ENCODE data around the gene TEF.
"Not testable (repeated sequence)": the region's sequence is repeated elsewhere in the genome, so short reads cannot be mapped to it uniquely, and the experiment has no call there.

TEF gene

GRCh38 chr22:41429232-41429950, 47.6 kb downstream of the TEF start:
- peak; percentile 19; the same call in 2 of the 3 replicates for ATAC-seq
- TF ChIP-seq SNAI2 (CRISPR knock-in tag; IDR thresholded peaks at IDR 0.05) (no peak), ZFP30 (CRISPR knock-in tag; IDR thresholded peaks at IDR 0.05) (no peak), CSDC2 (CRISPR knock-in tag; IDR thresholded peaks at IDR 0.05) (no peak), TCF4 (CRISPR knock-in tag; IDR thresholded peaks at IDR 0.05; ENCODE audit: borderline replicate concordance) (no peak), ZC3H10 (CRISPR knock-in tag; IDR thresholded peaks at IDR 0.05) (no peak), ZFP3 (CRISPR knock-in tag; IDR thresholded peaks at IDR 0.05) (no peak), ZNF70 (CRISPR knock-in tag; IDR thresholded peaks at IDR 0.05) (no peak), ISL1 (CRISPR knock-in tag; IDR thresholded peaks at IDR 0.05) (no peak), RARB (CRISPR knock-in tag; IDR thresholded peaks at IDR 0.05) (no peak), BACH2 (CRISPR knock-in tag; IDR thresholded peaks at IDR 0.05; ENCODE audit: borderline replicate concordance) (no peak), CREB5 (CRISPR knock-in tag; IDR thresholded peaks at IDR 0.05; ENCODE audit: low read depth) (no peak), TOX (CRISPR knock-in tag; IDR thresholded peaks at IDR 0.05; ENCODE audit: borderline replicate concordance) (no peak), ARNTL (CRISPR knock-in tag; IDR thresholded peaks at IDR 0.05; ENCODE audit: borderline replicate concordance, low read depth) (no peak), ZNF8 (CRISPR knock-in tag; IDR thresholded peaks at IDR 0.05) (no peak), GLIS3 (CRISPR knock-in tag; IDR thresholded peaks at IDR 0.05) (no peak), OSR1 (CRISPR knock-in tag; IDR thresholded peaks at IDR 0.05) (no peak)
- TF ChIP-seq, protein P1, sequence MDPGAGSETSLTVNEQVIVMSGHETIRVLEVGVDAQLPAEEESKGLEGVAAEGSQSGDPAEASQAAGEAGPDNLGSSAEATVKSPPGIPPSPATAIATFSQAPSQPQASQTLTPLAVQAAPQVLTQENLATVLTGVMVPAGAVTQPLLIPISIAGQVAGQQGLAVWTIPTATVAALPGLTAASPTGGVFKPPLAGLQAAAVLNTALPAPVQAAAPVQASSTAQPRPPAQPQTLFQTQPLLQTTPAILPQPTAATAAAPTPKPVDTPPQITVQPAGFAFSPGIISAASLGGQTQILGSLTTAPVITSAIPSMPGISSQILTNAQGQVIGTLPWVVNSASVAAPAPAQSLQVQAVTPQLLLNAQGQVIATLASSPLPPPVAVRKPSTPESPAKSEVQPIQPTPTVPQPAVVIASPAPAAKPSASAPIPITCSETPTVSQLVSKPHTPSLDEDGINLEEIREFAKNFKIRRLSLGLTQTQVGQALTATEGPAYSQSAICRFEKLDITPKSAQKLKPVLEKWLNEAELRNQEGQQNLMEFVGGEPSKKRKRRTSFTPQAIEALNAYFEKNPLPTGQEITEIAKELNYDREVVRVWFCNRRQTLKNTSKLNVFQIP (CRISPR knock-in tag; IDR thresholded peaks at IDR 0.05; ENCODE audit: borderline replicate concordance, low read depth): no peak
- TF ChIP-seq, protein P2, sequence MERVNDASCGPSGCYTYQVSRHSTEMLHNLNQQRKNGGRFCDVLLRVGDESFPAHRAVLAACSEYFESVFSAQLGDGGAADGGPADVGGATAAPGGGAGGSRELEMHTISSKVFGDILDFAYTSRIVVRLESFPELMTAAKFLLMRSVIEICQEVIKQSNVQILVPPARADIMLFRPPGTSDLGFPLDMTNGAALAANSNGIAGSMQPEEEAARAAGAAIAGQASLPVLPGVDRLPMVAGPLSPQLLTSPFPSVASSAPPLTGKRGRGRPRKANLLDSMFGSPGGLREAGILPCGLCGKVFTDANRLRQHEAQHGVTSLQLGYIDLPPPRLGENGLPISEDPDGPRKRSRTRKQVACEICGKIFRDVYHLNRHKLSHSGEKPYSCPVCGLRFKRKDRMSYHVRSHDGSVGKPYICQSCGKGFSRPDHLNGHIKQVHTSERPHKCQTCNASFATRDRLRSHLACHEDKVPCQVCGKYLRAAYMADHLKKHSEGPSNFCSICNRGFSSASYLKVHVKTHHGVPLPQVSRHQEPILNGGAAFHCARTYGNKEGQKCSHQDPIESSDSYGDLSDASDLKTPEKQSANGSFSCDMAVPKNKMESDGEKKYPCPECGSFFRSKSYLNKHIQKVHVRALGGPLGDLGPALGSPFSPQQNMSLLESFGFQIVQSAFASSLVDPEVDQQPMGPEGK (CRISPR knock-in tag; IDR thresholded peaks at IDR 0.05; ENCODE audit: borderline replicate concordance): no peak

- no peak for ATAC-seq
- TF ChIP-seq ZFP30 (CRISPR knock-in tag; IDR thresholded peaks at IDR 0.05): no peak
- TF ChIP-seq OSR1 (CRISPR knock-in tag; IDR thresholded peaks at IDR 0.05): no peak
- no peak for TF ChIP-seq PPARA (CRISPR knock-in tag; IDR thresholded peaks at IDR 0.05; ENCODE audit: borderline replicate concordance)
These were observed 48.2 kb downstream of the TEF start for GRCh38 chr22:41429951-41430332.

DNA sequence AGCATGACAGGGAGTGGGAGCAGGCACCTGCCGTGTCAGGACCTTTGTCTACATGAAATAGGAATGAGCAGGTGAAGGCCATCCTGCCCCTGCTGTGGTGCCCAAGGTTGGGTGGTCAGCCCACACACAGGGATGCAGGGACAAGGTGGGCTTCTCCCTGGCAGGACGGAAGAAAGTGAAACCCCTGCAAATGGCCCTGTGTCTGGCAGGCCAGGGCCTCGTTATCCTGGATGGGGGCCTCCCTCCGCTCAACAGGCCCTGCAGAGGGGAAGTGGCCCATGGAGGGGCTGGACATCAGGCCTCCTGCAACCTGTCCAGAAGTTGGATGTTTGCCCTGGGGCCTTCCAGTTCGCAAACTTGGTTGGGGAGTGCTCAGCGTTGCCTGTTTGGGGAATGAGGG, 49.9 kb downstream of the TEF start:
- TF ChIP-seq TOX (CRISPR knock-in tag; IDR thresholded peaks at IDR 0.05; ENCODE audit: borderline replicate concordance): no peak
- no peak for TF ChIP-seq ZC3H10 (CRISPR knock-in tag; IDR thresholded peaks at IDR 0.05)
- no peak for TF ChIP-seq CSDC2 (CRISPR knock-in tag; IDR thresholded peaks at IDR 0.05)
- no peak for TF ChIP-seq TSHZ2 (CRISPR knock-in tag; IDR thresholded peaks at IDR 0.05)
- no peak for TF ChIP-seq ZNF565 (CRISPR knock-in tag; conservative IDR thresholded peaks at IDR 0.05; ENCODE audit: low read depth)
- no peak for TF ChIP-seq CSRNP3 (CRISPR knock-in tag; IDR thresholded peaks at IDR 0.05)
- TF ChIP-seq, protein P1 (CRISPR knock-in tag; IDR thresholded peaks at IDR 0.05; ENCODE audit: borderline replicate concordance, low read depth): no peak
- TF ChIP-seq, protein P2 (CRISPR knock-in tag; IDR thresholded peaks at IDR 0.05; ENCODE audit: borderline replicate concordance): no peak
- no peak for TF ChIP-seq BACH2 (CRISPR knock-in tag; IDR thresholded peaks at IDR 0.05; ENCODE audit: borderline replicate concordance)
- no peak for TF ChIP-seq ESRRG (CRISPR knock-in tag; IDR thresholded peaks at IDR 0.05)
- TF ChIP-seq TCF4 (CRISPR knock-in tag; IDR thresholded peaks at IDR 0.05; ENCODE audit: borderline replicate concordance): no peak
- no peak for TF ChIP-seq PPARA (CRISPR knock-in tag; IDR thresholded peaks at IDR 0.05; ENCODE audit: borderline replicate concordance)
- TF ChIP-seq ZFP30 (CRISPR knock-in tag; IDR thresholded peaks at IDR 0.05): no peak
- ATAC-seq: no peak

- not testable (repeated sequence) for ATAC-seq
These were observed 51.7 kb downstream of the TEF start for GRCh38 chr22:41433480-41433879.

Measured in SK-N-SH treated with all-trans-retinoic acid at 6 μM for 48 hours (cell line).